Gastroesophageal sphincter (tissue), 4 donors: ENCODE data around the gene CCND1. TPM values are rescaled to one million over a fixed set of nuclear protein-coding genes. Genes with fewer than 3 reads are reported as not detected.
A peak's percentile ranks its signal among the peaks of the same experiment; 100 is the strongest.

Source experiments
- ATAC-seq: fragments of 150-250 bp; one replicate; pipeline ENCODE4 v1.9.1; 2016; ENCODE audit warnings: mild to moderate bottlenecking, moderate library complexity
- H3K27ac ChIP-seq, 4 donors: fragments of 200-600 bp; sonication (generic) in 3 of 4; 1 replicate in 3 of 4; 2 replicates in 1 of 4; pipeline ENCODE4 v1.5.1; 2016 to 2019
- H3K27me3 ChIP-seq: fragments of 200-600 bp; sonication (generic); one replicate; pipeline ENCODE4 v1.5.1; 2019
- H3K36me3 ChIP-seq, 2 donors: fragments of 200-600 bp; sonication (generic); one replicate each; pipeline ENCODE4 v1.5.1; 2019; ENCODE audit warnings: control low read depth in 1 of 2
- H3K4me1 ChIP-seq, 3 donors: fragments of 200-600 bp; sonication (generic); 1 replicate in 2 of 3; 2 replicates in 1 of 3; pipeline ENCODE4 v1.5.1; 2016 to 2019; ENCODE audit warnings: control low read depth in 2 of 3
- H3K4me3 ChIP-seq, 2 donors: fragments of 200-600 bp; sonication (generic); one replicate each; pipeline ENCODE4 v1.5.1; 2019; ENCODE audit warnings: mild to moderate bottlenecking in 1 of 2, moderate library complexity in 1 of 2
- H3K9me3 ChIP-seq, 3 donors: fragments of 200-600 bp; sonication (generic); one replicate each; pipeline ENCODE4 v1.5.1; 2017 to 2019; ENCODE audit warnings: control low read depth in 2 of 3
- EP300 ChIP-seq: sonication (generic); formaldehyde crosslinking; IDR thresholded peaks from one replicate; pipeline ENCODE4 v1.6.1; 2017; ENCODE audit warnings: antibody characterized with exemption, mild to moderate bottlenecking
- POLR2A ChIP-seq, 2 donors: fragments of 450-650 bp; IDR thresholded peaks; one replicate each; pipeline ENCODE4 v1.6.1; 2017; ENCODE audit warnings: antibody characterized with exemption in 2 of 2, mild to moderate bottlenecking in 2 of 2, moderate library complexity in 1 of 2
- POLR2AphosphoS5 ChIP-seq: sonication (generic); formaldehyde crosslinking; IDR thresholded peaks from one replicate; pipeline ENCODE4 v1.6.1; 2017; ENCODE audit warnings: antibody characterized with exemption
- WGBS, 2 donors: methylation state at CpG; one replicate each; pipeline ENCODE4 v1.1.5; 2018; ENCODE audit warnings: low coverage in 1 of 2; 5-methylcytosine and 5-hydroxymethylcytosine counted together
- total RNA-seq, 4 donors: library from RNA; depleted of rRNA; stranded (reverse); fragments of >200 nt; gene quantifications; one replicate each; pipeline ENCODE4 v1.1.0, GENCODE V29; 2016
- TF ChIP-seq, protein P1 (sequence below), 4 experiments: fragments of 200-600 bp in 2 of 4; fragments of 450-650 bp in 2 of 4; sonication (generic) in 1 of 4; IDR thresholded peaks; one replicate each; pipeline ENCODE4 v1.5.1; 2017 to 2019; ENCODE audit warnings: antibody characterized with exemption in 4 of 4, mild to moderate bottlenecking in 2 of 4, moderate library complexity in 2 of 4

CCND1 gene
- total RNA-seq, 4 donors from 2014 or later, result 24.1 to 110 (median 51.9) TPM

DNA sequence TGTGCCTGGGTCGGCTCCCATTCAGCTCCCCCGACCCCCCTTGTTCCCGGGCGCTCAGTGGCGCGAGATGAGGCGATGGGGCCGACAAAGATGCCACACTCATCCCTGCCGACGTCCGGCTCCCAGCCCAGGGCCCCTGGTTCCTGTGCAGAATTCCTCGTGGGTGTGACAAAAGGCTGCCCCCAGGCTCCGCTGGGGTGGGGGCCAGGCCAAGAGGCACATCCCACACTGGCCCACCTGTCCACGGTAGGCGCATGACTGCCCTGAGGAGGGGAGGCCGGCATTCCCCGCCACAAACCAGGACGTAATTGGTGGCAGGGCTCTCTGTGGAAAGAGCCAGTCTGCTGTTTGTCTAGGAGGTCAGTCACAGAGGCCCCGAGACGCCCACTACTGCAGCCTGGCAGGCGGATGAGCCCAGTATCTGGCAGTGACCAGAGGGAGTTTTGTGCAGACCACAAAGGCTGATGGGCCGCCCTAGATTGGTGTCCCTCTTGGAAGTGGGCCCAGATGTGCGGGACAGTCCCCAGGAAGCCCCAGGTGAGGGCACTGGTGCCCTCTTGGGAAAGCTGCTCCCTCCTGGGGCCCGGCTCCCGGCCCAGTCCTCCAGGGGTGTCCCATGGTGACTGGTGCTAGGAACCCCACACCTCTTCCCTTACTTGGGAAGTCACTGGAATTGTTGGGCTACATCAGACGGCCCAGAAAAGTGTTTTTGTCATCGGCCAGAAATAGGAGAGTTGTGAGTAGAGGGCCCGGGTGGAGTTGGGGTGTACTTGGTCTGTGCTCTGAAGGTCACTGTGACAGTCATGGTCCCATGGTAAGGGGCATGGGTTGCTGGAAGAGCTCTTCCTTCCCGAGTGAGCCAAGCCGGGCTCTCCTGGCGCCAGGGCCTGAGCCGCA lies 5.8 kb downstream of the CCND1 start:
- TF ChIP-seq, protein P1, sequence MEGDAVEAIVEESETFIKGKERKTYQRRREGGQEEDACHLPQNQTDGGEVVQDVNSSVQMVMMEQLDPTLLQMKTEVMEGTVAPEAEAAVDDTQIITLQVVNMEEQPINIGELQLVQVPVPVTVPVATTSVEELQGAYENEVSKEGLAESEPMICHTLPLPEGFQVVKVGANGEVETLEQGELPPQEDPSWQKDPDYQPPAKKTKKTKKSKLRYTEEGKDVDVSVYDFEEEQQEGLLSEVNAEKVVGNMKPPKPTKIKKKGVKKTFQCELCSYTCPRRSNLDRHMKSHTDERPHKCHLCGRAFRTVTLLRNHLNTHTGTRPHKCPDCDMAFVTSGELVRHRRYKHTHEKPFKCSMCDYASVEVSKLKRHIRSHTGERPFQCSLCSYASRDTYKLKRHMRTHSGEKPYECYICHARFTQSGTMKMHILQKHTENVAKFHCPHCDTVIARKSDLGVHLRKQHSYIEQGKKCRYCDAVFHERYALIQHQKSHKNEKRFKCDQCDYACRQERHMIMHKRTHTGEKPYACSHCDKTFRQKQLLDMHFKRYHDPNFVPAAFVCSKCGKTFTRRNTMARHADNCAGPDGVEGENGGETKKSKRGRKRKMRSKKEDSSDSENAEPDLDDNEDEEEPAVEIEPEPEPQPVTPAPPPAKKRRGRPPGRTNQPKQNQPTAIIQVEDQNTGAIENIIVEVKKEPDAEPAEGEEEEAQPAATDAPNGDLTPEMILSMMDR (IDR thresholded peaks at IDR 0.05), result no peak
- TF ChIP-seq POLR2AphosphoS5 (no peak), EP300 (no peak), POLR2A (IDR thresholded peaks at IDR 0.05) (no peak)
- no peak for ATAC-seq
- peak overlapping the region in 3 of 4 donors; percentile 89 to 96 (median 93) for H3K27ac ChIP-seq
- H3K27me3 ChIP-seq, result peaks cover 9% of the 10 kb centered on the region
- no peak overlapping the region for H3K4me3 ChIP-seq
- H3K4me1 ChIP-seq, result peaks cover 0 to 43% (median 19%) of the 10 kb centered on the region in 3 donors
- WGBS, 2 donors, result 20% methylated on average over 1 of the region's 32 CpGs; no CpG with 5 or more reads in 1 of the 2 donors
- no peaks in the 10 kb centered on the region for H3K9me3 ChIP-seq
- H3K36me3 ChIP-seq, result peaks cover 0 to 53% of the 10 kb centered on the region in 2 donors

DNA sequence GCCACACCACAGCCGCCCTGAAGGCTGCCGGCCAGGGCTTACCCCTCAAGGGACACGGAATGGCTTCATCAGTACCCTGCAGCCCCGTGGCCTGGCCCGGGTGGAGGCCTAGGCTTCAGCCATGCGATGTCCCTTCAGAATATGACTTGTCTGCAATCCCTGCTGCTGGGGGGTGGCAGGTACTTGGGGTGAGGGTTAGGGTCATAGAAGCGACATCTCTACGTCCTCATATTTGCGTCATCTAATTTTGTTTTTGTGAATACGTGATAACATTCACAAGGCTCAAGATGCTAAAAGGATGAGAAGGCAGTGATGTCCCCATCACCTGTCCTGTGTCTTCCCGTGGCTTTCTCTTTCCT lies 6.4 kb downstream of the CCND1 start:
- TF ChIP-seq, protein P1 (IDR thresholded peaks at IDR 0.05), result no peak
- TF ChIP-seq POLR2AphosphoS5, result no peak
- TF ChIP-seq EP300, result no peak
- no peak for TF ChIP-seq POLR2A (IDR thresholded peaks at IDR 0.05)
- ATAC-seq, result no peak
- peaks cover 3% of the 10 kb centered on the region for H3K27me3 ChIP-seq
- no peaks in the 10 kb centered on the region for H3K9me3 ChIP-seq
- no peak overlapping the region for H3K4me3 ChIP-seq
- peak overlapping the region in 1 of 4 donors; percentile 96 for H3K27ac ChIP-seq
- H3K4me1 ChIP-seq, result peaks cover 0 to 38% (median 19%) of the 10 kb centered on the region in 3 donors
- WGBS, 2 donors, result 73 to 76% methylated on average over 3 to 10 of the region's 11 CpGs
- H3K36me3 ChIP-seq, result peaks cover 0 to 59% of the 10 kb centered on the region in 2 donors

DNA sequence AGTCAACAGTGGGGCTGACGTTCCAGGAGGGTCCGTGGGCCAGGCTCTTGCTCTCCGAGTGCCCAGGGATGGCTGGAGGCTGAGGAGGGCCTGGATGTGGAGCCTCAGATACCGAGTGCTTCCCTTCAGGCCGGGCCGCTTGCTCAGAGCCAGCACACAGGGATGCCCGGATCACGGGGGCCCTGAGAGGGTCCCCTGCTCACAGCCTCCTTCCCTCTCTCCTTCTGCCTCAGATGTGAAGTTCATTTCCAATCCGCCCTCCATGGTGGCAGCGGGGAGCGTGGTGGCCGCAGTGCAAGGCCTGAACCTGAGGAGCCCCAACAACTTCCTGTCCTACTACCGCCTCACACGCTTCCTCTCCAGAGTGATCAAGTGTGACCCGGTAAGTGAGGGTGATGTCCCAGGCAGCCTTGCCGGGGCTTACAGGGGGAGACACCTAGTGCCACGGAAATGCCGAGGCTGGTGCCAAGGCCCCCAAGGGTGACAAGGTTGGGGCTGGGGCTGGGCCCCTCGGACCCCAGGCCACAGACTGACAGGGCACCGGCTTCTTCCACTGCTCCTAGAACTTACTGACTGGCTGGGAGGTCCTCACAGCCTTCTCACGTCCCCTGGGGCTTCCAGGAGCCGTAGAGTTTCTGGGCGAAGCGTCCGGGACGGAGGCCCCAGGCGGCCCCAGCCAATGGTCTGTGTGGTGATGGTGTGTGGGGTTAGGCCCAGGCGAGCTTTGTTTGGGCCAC lies 7.0 kb downstream of the CCND1 start:
- Histone ChIP-seq H3K4me3 (no peak overlapping the region), H3K36me3 (peaks cover 0 to 65% of the 10 kb centered on the region in 2 donors), H3K27me3 (no peaks in the 10 kb centered on the region), H3K4me1 (peaks cover 0 to 33% (median 19%) of the 10 kb centered on the region in 3 donors), H3K27ac (peak overlapping the region in 3 of 4 donors; percentile 19 to 29 (median 26)), H3K9me3 (no peaks in the 10 kb centered on the region)
- 59 to 82% methylated on average over 3 to 4 of the region's 28 CpGs for WGBS, 2 donors
- TF ChIP-seq POLR2A (IDR thresholded peaks at IDR 0.05), result no peak
- no peak for TF ChIP-seq POLR2AphosphoS5
- TF ChIP-seq, protein P1 (IDR thresholded peaks at IDR 0.05), result no peak
- TF ChIP-seq EP300, result no peak
- ATAC-seq, result no peak

DNA sequence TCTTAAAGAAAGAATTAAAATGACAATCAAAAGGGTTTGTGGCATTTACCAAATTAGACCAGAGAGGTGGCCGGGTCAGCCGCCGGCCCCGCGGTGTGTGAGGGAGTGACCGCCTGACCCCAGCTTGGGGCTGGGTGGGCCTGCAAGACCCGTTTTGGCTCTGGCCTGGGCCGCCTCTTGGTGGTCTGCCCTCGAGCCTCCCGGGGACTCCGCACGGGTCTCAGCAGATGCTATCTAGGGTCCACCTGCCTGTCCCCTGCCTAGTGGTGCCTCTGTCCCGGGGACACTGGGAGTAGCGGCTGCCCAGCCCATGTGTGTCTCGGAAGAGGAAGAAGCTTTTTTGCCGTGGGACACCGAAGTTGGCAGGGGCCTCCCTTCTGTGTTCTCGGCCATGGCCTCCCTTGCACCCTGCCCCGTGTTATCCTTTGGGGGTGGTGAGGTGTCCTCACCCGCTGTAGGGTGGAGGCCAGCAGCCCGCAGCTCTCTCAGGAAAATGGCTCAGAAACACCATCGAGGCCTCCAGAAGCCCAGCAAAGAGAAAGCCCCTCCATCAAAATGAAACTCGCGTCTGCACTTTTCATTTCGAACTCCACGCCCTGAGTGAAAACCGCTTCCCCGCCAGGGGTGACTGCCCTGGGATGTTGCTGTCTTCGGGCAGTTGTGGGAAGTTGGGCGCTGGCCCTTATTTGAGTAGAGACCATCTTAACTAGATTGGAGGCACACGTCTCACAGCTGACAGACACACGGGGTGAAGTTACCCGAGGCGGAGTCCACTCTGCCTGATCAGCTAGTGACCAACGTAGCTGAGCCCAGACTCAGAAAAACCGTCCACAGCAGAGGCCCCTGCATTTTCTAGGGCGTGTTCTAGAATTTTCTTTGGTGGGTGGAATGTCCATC lies 8.0 kb downstream of the CCND1 start:
- Histone ChIP-seq H3K36me3 (peaks cover 0 to 74% of the 10 kb centered on the region in 2 donors), H3K4me3 (no peak overlapping the region), H3K27me3 (no peaks in the 10 kb centered on the region), H3K9me3 (no peaks in the 10 kb centered on the region), H3K4me1 (peaks cover 0 to 23% (median 14%) of the 10 kb centered on the region in 3 donors), H3K27ac (no peak overlapping the region)
- TF ChIP-seq EP300, result no peak
- TF ChIP-seq, protein P1 (IDR thresholded peaks at IDR 0.05), result no peak
- no peak for TF ChIP-seq POLR2AphosphoS5
- no peak for TF ChIP-seq POLR2A (IDR thresholded peaks at IDR 0.05)
- WGBS, 2 donors, result 86 to 91% methylated on average over 4 to 9 of the region's 37 CpGs
- ATAC-seq, result no peak
